ENCODE results near the gene PTPRT. TPM values are rescaled to one million over a fixed set of nuclear protein-coding genes. Genes with fewer than 3 reads are reported as not detected.

PTPRT gene
- polyA plus RNA-seq, 4 donors, result 0.07 to 0.58 (median 0.27) TPM; not detected in 1

GRCh38 chr20:43210901-43211300 is 21.2 kb upstream of the PTPRT start:
- H3K27me3 ChIP-seq (ENCODE audit: control insufficient read depth in 3 of 3, insufficient read depth in 3 of 3, low read length in 3 of 3), result no peaks in the 10 kb centered on the region
- no peak overlapping the region for H3K4me3 ChIP-seq (ENCODE audit: low read depth in 1 of 3, low read length in 3 of 3)
- no peaks in the 10 kb centered on the region for H3K4me1 ChIP-seq (ENCODE audit: control insufficient read depth in 3 of 3, insufficient read depth in 2 of 3, low read depth in 1 of 3, low read length in 2 of 3)
- H3K27ac ChIP-seq (ENCODE audit: low read depth in 1 of 3, low read length in 2 of 3), result no peak overlapping the region
- no peaks in the 10 kb centered on the region for H3K9me3 ChIP-seq (ENCODE audit: control insufficient read depth in 2 of 2, insufficient read depth in 1 of 2, low read depth in 1 of 2, low read length in 1 of 2)
- no peaks in the 10 kb centered on the region for H3K36me3 ChIP-seq (ENCODE audit: control insufficient read depth in 3 of 3, insufficient read depth in 2 of 3, low read depth in 1 of 3, low read length in 3 of 3)
- DNase-seq, result no peak
- FAIRE-seq, result no peak
- WGBS, 3 donors, result 51 to 53% (median 53%) methylated on average over 3 of the region's 3 CpGs

GRCh38 chr20:43209831-43210230 is 20.1 kb upstream of the PTPRT start:
- Histone ChIP-seq H3K4me1 (ENCODE audit: control insufficient read depth in 3 of 3, insufficient read depth in 2 of 3, low read depth in 1 of 3, low read length in 2 of 3) (no peaks in the 10 kb centered on the region), H3K9me3 (ENCODE audit: control insufficient read depth in 2 of 2, insufficient read depth in 1 of 2, low read depth in 1 of 2, low read length in 1 of 2) (peaks cover 0 to 3% of the 10 kb centered on the region in 2 donors), H3K36me3 (ENCODE audit: control insufficient read depth in 3 of 3, insufficient read depth in 2 of 3, low read depth in 1 of 3, low read length in 3 of 3) (no peaks in the 10 kb centered on the region), H3K27me3 (ENCODE audit: control insufficient read depth in 3 of 3, insufficient read depth in 3 of 3, low read length in 3 of 3) (no peaks in the 10 kb centered on the region), H3K27ac (ENCODE audit: low read depth in 1 of 3, low read length in 2 of 3) (no peak overlapping the region), H3K4me3 (ENCODE audit: low read depth in 1 of 3, low read length in 3 of 3) (no peak overlapping the region)
- FAIRE-seq (no peak), DNase-seq (no peak)
- 52 to 69% (median 58%) methylated on average over 2 of the region's 2 CpGs for WGBS, 3 donors

GRCh38 chr20:43205699-43206098 is 16.0 kb upstream of the PTPRT start:
- Histone ChIP-seq H3K27me3 (ENCODE audit: control insufficient read depth in 3 of 3, insufficient read depth in 3 of 3, low read length in 3 of 3) (no peaks in the 10 kb centered on the region), H3K4me1 (ENCODE audit: control insufficient read depth in 3 of 3, insufficient read depth in 2 of 3, low read depth in 1 of 3, low read length in 2 of 3) (no peaks in the 10 kb centered on the region), H3K27ac (ENCODE audit: low read depth in 1 of 3, low read length in 2 of 3) (no peak overlapping the region), H3K4me3 (ENCODE audit: low read depth in 1 of 3, low read length in 3 of 3) (no peak overlapping the region), H3K36me3 (ENCODE audit: control insufficient read depth in 3 of 3, insufficient read depth in 2 of 3, low read depth in 1 of 3, low read length in 3 of 3) (no peaks in the 10 kb centered on the region), H3K9me3 (ENCODE audit: control insufficient read depth in 2 of 2, insufficient read depth in 1 of 2, low read depth in 1 of 2, low read length in 1 of 2) (peaks cover 0 to 3% of the 10 kb centered on the region in 2 donors)
- FAIRE-seq (no peak), DNase-seq (no peak)
- WGBS, 3 donors, result 82 to 86% (median 84%) methylated on average over 4 of the region's 4 CpGs

GRCh38 chr20:43202100-43202499 is 12.4 kb upstream of the PTPRT start:
- 76 to 85% (median 80%) methylated on average over 6 of the region's 6 CpGs for WGBS, 3 donors
- Histone ChIP-seq H3K27ac (ENCODE audit: low read depth in 1 of 3, low read length in 2 of 3) (no peak overlapping the region), H3K36me3 (ENCODE audit: control insufficient read depth in 3 of 3, insufficient read depth in 2 of 3, low read depth in 1 of 3, low read length in 3 of 3) (no peaks in the 10 kb centered on the region), H3K4me1 (ENCODE audit: control insufficient read depth in 3 of 3, insufficient read depth in 2 of 3, low read depth in 1 of 3, low read length in 2 of 3) (no peaks in the 10 kb centered on the region), H3K27me3 (ENCODE audit: control insufficient read depth in 3 of 3, insufficient read depth in 3 of 3, low read length in 3 of 3) (no peaks in the 10 kb centered on the region), H3K4me3 (ENCODE audit: low read depth in 1 of 3, low read length in 3 of 3) (no peak overlapping the region), H3K9me3 (ENCODE audit: control insufficient read depth in 2 of 2, insufficient read depth in 1 of 2, low read depth in 1 of 2, low read length in 1 of 2) (peaks cover 0 to 3% of the 10 kb centered on the region in 2 donors)
- FAIRE-seq (no peak), DNase-seq (no peak)

- FAIRE-seq, result no peak
- 53 to 67% (median 62%) methylated on average over 4 of the region's 4 CpGs for WGBS, 3 donors
- H3K36me3 ChIP-seq (ENCODE audit: control insufficient read depth in 3 of 3, insufficient read depth in 2 of 3, low read depth in 1 of 3, low read length in 3 of 3), result no peaks in the 10 kb centered on the region
These were observed 8.9 kb upstream of the PTPRT start for GRCh38 chr20:43198607-43199006.

GRCh38 chr20:43196243-43196642 is 6.5 kb upstream of the PTPRT start:
- no peaks in the 10 kb centered on the region for H3K4me1 ChIP-seq (ENCODE audit: control insufficient read depth in 3 of 3, insufficient read depth in 2 of 3, low read depth in 1 of 3, low read length in 2 of 3)
- FAIRE-seq, result no peak

More at GRCh38 chr20:43198607-43199006, 8.9 kb upstream of the PTPRT start:
- H3K4me3 ChIP-seq (ENCODE audit: low read depth in 1 of 3, low read length in 3 of 3), result no peak overlapping the region
- no peaks in the 10 kb centered on the region for H3K9me3 ChIP-seq (ENCODE audit: control insufficient read depth in 2 of 2, insufficient read depth in 1 of 2, low read depth in 1 of 2, low read length in 1 of 2)
- H3K27ac ChIP-seq (ENCODE audit: low read depth in 1 of 3, low read length in 2 of 3), result no peak overlapping the region
- DNase-seq, result no peak
- no peaks in the 10 kb centered on the region for H3K27me3 ChIP-seq (ENCODE audit: control insufficient read depth in 3 of 3, insufficient read depth in 3 of 3, low read length in 3 of 3)
- no peaks in the 10 kb centered on the region for H3K4me1 ChIP-seq (ENCODE audit: control insufficient read depth in 3 of 3, insufficient read depth in 2 of 3, low read depth in 1 of 3, low read length in 2 of 3)

GRCh38 chr20:43194137-43194536 is 4.4 kb upstream of the PTPRT start:
- DNase-seq (no peak), FAIRE-seq (no peak)
- Histone ChIP-seq H3K4me1 (ENCODE audit: control insufficient read depth in 3 of 3, insufficient read depth in 2 of 3, low read depth in 1 of 3, low read length in 2 of 3) (no peaks in the 10 kb centered on the region), H3K36me3 (ENCODE audit: control insufficient read depth in 3 of 3, insufficient read depth in 2 of 3, low read depth in 1 of 3, low read length in 3 of 3) (no peaks in the 10 kb centered on the region), H3K27me3 (ENCODE audit: control insufficient read depth in 3 of 3, insufficient read depth in 3 of 3, low read length in 3 of 3) (peaks cover 9 to 12% (median 12%) of the 10 kb centered on the region in 3 donors), H3K9me3 (ENCODE audit: control insufficient read depth in 2 of 2, insufficient read depth in 1 of 2, low read depth in 1 of 2, low read length in 1 of 2) (no peaks in the 10 kb centered on the region), H3K4me3 (ENCODE audit: low read depth in 1 of 3, low read length in 3 of 3) (no peak overlapping the region), H3K27ac (ENCODE audit: low read depth in 1 of 3, low read length in 2 of 3) (no peak overlapping the region)
- 76 to 83% (median 78%) methylated on average over 9 of the region's 9 CpGs for WGBS, 3 donors

More at GRCh38 chr20:43196243-43196642, 6.5 kb upstream of the PTPRT start:
- WGBS, 3 donors, result 82 to 92% (median 87%) methylated on average over 3 of the region's 3 CpGs
- H3K4me3 ChIP-seq (ENCODE audit: low read depth in 1 of 3, low read length in 3 of 3), result no peak overlapping the region
- H3K36me3 ChIP-seq (ENCODE audit: control insufficient read depth in 3 of 3, insufficient read depth in 2 of 3, low read depth in 1 of 3, low read length in 3 of 3), result no peaks in the 10 kb centered on the region
- no peaks in the 10 kb centered on the region for H3K9me3 ChIP-seq (ENCODE audit: control insufficient read depth in 2 of 2, insufficient read depth in 1 of 2, low read depth in 1 of 2, low read length in 1 of 2)
- H3K27me3 ChIP-seq (ENCODE audit: control insufficient read depth in 3 of 3, insufficient read depth in 3 of 3, low read length in 3 of 3), result peaks cover 0 to 2% (median 0%) of the 10 kb centered on the region in 3 donors
- no peak overlapping the region for H3K27ac ChIP-seq (ENCODE audit: low read depth in 1 of 3, low read length in 2 of 3)
- no peak for DNase-seq

GRCh38 chr20:43193443-43193842 is 3.7 kb upstream of the PTPRT start:
- FAIRE-seq (no peak), DNase-seq (no peak)
- Histone ChIP-seq H3K4me3 (ENCODE audit: low read depth in 1 of 3, low read length in 3 of 3) (no peak overlapping the region), H3K9me3 (ENCODE audit: control insufficient read depth in 2 of 2, insufficient read depth in 1 of 2, low read depth in 1 of 2, low read length in 1 of 2) (no peaks in the 10 kb centered on the region), H3K27ac (ENCODE audit: low read depth in 1 of 3, low read length in 2 of 3) (no peak overlapping the region), H3K4me1 (ENCODE audit: control insufficient read depth in 3 of 3, insufficient read depth in 2 of 3, low read depth in 1 of 3, low read length in 2 of 3) (no peaks in the 10 kb centered on the region), H3K27me3 (ENCODE audit: control insufficient read depth in 3 of 3, insufficient read depth in 3 of 3, low read length in 3 of 3) (peaks cover 12 to 18% (median 17%) of the 10 kb centered on the region in 3 donors), H3K36me3 (ENCODE audit: control insufficient read depth in 3 of 3, insufficient read depth in 2 of 3, low read depth in 1 of 3, low read length in 3 of 3) (no peaks in the 10 kb centered on the region)
- WGBS, 3 donors, result 74 to 85% (median 75%) methylated on average over 3 of the region's 3 CpGs
